ENCODE measurements around the gene PRICKLE2.

The PRICKLE2 gene

GRCh38 chr3:64254443-64254842, 29.2 kb upstream of the PRICKLE2 start:
- in situ Hi-C loops (cut with MboI; ENCODE audit: low pct_unique_long_range_greater_than_20kb, low sequenced_read_pairs), result no loop called here
- DNase-seq, result no peak

DNA sequence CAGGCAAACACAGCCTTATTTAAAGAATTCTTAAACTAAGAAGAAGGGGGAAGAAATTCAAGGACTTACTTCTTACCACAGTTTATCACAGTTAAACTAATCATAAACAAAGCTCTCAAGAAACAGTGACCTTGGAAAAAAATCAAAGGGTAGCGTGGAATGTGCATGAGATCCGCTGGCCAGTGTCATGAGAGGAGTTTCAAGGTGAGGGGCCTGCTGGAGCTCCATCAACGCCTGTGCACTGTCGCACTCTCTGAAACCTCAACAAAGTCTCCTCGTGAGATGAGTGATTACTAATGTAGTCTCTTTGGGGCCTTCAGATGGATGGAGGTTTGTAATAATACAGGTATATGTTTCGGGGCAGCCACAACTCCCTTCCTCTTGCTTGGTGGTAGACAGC, 28.4 kb upstream of the PRICKLE2 start:
- in situ Hi-C loops (cut with MboI; ENCODE audit: low pct_unique_long_range_greater_than_20kb, low sequenced_read_pairs), result no loop called here
- DNase-seq, result no peak

GRCh38 chr3:64251019-64251418, 25.8 kb upstream of the PRICKLE2 start:
- in situ Hi-C loops (cut with MboI; ENCODE audit: low pct_unique_long_range_greater_than_20kb, low sequenced_read_pairs), result no loop called here
- no peak for DNase-seq

- no peak for DNase-seq
- in situ Hi-C loops (cut with MboI; ENCODE audit: low pct_unique_long_range_greater_than_20kb, low sequenced_read_pairs), result no loop called here
Measured at GRCh38 chr3:64247991-64248646, 22.9 kb upstream of the PRICKLE2 start.

GRCh38 chr3:64244011-64244942, 19.0 kb upstream of the PRICKLE2 start:
- DNase-seq, result peak; percentile 25
- in situ Hi-C loops (cut with MboI; ENCODE audit: low pct_unique_long_range_greater_than_20kb, low sequenced_read_pairs), result no loop called here

- in situ Hi-C loops (cut with MboI; ENCODE audit: low pct_unique_long_range_greater_than_20kb, low sequenced_read_pairs), result no loop called here
- DNase-seq, result no peak
Measured at GRCh38 chr3:64242435-64242834, 17.2 kb upstream of the PRICKLE2 start.

GRCh38 chr3:64240959-64241358, 15.7 kb upstream of the PRICKLE2 start:
- DNase-seq, result no peak
- in situ Hi-C loops (cut with MboI; ENCODE audit: low pct_unique_long_range_greater_than_20kb, low sequenced_read_pairs), result no loop called here

DNA sequence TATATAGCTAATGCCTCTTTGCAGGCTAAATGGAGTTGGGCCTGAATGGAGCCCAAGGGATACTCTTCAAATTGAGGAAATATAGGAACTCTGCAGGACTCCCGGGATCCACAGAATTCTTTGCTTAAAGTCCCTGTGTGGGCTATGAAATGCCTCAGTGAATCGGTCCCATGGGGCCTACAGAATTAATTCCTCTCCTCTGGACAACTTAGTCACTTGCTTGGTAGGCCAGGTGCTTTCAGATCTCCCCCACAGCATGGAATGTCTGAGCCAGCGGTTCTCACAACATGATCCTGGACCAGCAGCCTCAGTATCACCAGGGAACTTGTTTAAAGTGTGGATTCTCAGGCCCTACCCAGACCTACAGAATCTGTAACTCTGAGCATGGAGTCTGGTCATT, 15.1 kb upstream of the PRICKLE2 start:
- no peak for DNase-seq
- in situ Hi-C loops (cut with MboI; ENCODE audit: low pct_unique_long_range_greater_than_20kb, low sequenced_read_pairs), result no loop called here

DNA sequence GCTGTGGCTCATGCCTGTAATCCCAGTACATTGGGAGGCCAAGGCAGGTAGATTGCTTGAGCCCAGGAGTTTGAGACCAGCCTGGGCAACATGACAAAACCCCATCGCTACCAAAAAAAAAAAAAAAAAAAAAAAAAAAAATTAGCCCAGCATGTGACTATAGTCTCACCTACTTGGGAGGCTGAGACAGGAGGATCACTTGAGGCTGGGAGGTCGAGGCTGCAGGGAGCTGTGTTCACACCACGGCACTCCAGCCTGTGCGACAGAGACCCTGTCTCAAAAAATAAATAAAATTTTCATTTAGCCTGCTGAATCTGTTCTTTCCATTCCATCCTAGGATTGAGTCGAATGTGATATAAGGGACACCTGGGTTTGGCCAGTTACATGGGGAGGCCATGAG, 14.6 kb upstream of the PRICKLE2 start:
- in situ Hi-C loops (cut with MboI; ENCODE audit: low pct_unique_long_range_greater_than_20kb, low sequenced_read_pairs), result no loop called here
- no peak for DNase-seq

DNA sequence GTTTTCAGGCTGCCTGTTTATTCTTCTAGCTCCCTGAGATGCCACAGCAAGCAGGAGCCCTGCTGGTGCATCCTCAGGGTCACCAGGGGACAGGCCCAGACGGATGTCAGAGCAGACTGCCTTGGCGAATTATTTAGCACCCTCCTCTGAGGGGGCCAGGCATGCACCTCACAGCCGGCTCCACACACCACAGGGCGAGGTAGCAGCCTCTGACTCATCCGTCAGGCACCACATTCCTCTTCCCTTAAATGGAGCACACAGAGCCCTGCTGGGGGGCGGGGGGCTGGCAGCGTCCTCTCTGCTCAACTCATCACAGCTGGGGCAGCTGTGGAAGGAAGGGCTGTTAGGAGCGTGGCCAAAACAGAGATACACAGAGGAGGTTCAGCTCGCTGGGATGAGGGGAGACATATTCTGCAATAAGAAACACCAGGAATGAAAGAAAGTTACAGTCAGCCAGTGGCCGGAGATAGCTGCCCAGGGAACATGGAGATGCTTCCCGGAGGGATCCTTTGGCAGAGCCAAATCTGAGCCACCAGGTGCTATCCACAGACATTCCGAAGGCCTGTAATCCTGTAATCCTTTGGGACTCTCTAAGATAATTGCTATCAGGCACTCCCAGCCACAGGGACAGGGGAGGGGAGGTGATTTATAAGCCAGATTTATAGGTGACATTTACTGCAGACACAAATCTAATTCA, 13.9 kb upstream of the PRICKLE2 start:
- in situ Hi-C loops (cut with MboI; ENCODE audit: low pct_unique_long_range_greater_than_20kb, low sequenced_read_pairs), result no loop called here
- no peak for DNase-seq

DNA sequence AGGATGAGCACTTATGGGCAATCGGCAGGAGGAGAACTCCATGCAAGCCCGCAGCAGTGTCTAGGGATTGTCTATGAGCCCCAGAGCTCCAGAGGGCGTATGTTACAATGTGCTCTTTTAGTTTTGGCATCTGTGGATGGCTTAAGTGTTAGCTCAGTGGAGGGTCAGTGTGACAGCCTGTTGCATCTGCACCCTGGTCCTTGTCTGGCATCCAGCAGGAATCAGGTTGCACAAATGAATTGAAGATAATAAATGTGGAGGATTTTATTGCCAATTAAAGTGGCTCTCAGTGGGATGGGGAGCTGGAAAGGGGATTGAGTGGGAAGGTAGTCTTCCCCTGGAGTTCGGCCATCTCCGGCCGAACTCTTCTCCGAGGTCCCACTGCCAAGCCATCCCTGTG, 11.8 kb upstream of the PRICKLE2 start:
- in situ Hi-C loops (cut with MboI; ENCODE audit: low pct_unique_long_range_greater_than_20kb, low sequenced_read_pairs), result no loop called here
- no peak for DNase-seq

DNA sequence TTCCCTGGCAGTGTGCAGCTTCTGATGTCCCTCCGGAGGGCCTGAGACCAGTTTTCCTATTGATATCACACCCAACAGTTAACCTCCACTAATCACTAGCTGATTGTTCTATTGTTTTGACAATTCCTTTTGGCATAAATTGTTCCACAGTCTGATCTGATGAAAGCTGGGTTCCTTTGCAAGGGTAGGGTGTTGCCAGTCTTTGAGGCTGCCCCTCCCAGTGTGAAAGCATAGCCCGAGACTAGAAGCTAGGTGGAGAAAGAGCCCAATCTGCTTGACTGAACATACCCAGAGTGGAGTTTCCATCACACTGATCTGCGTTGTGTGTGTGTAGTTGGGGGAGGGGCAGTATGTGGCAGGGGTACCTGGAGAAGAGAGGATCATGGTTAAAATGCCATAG, 10.3 kb upstream of the PRICKLE2 start:
- DNase-seq, result no peak
- in situ Hi-C loops (cut with MboI; ENCODE audit: low pct_unique_long_range_greater_than_20kb, low sequenced_read_pairs), result no loop called here

- no peak for DNase-seq
- in situ Hi-C loops (cut with MboI; ENCODE audit: low pct_unique_long_range_greater_than_20kb, low sequenced_read_pairs), result no loop called here
Measured at GRCh38 chr3:64234571-64234970, 9.3 kb upstream of the PRICKLE2 start.

- no peak for DNase-seq
- in situ Hi-C loops (cut with MboI; ENCODE audit: low pct_unique_long_range_greater_than_20kb, low sequenced_read_pairs), result no loop called here
Measured at GRCh38 chr3:64232821-64233220, 7.6 kb upstream of the PRICKLE2 start.

- in situ Hi-C loops (cut with MboI; ENCODE audit: low pct_unique_long_range_greater_than_20kb, low sequenced_read_pairs), result no loop called here
- DNase-seq, result no peak
Measured at GRCh38 chr3:64229903-64230302, 4.6 kb upstream of the PRICKLE2 start.

DNA sequence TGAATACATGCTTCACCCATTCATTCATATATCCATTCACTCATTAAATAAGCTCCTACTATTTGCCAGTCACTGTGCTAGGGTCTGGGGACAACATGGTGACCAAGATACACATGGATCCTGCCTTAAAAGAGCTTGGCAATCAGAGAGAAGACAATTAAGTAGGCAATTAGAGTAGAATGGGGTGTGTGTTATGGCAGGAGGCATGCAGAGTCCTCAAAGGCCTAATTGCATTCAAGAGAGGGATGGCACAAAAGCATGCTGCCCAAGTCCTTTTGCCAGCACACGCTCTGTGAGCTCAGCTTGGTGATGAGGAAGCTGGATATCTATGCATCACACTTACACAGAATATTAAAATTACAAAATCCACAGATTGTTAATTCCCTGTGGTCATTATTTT, 2.8 kb upstream of the PRICKLE2 start:
- no peak for DNase-seq
- in situ Hi-C loops (cut with MboI; ENCODE audit: low pct_unique_long_range_greater_than_20kb, low sequenced_read_pairs), result no loop called here

GRCh38 chr3:64226730-64227129, 1.5 kb upstream of the PRICKLE2 start:
- no peak for DNase-seq
- in situ Hi-C loops (cut with MboI; ENCODE audit: low pct_unique_long_range_greater_than_20kb, low sequenced_read_pairs), result no loop called here

DNA sequence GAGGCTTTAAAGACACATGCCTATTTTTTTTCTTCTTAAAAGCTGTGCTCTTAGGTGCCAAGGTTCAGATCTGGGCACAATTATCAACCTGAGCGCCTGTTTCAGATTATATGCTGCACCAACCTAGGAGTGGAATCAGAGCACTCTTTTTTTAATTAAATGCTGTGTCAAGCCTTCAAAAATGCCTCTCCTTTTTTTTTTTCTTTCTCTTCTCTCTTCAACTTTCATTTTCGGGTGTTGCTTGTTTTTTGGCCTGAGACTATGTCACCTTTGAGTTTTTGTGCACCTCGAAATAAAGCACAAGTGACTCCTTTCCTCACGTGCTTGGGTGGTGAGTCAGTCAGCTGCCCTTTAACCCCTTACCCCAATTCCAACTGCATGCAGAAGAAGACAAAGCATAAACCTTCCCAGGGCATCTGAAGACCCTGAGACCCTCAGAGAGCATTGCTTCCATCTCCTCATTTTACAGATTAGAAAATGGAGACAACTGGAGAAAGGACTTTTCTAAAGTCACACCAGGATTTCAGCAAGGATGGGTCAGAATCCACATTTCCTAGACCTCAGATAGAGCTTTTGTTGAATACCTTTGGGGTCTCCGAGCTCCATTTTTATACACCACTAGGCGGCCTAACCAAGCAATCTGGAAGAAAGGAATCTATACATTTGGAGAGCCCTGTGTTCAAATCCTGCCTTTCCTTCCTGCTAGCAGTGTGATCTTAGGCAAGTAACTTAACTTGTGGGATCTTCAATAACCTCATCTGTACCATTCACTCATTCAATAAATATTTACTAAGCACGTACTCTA, 631 bp upstream of the PRICKLE2 start:
- in situ Hi-C loops (cut with MboI; ENCODE audit: low pct_unique_long_range_greater_than_20kb, low sequenced_read_pairs), result no loop called here
- DNase-seq, result no peak

All from KBM-7 (cell line).